DMS79 (cell line): ENCODE measurements around the gene PFKP.
"Not testable (repeated sequence)": the region's sequence is repeated elsewhere in the genome, so short reads cannot be mapped to it uniquely, and the experiment has no call there.

Experiments used
- DNase-seq: peaks from one replicate; lab custom pipeline; 2025; lab: John Stamatoyannopoulos, UW

Gene PFKP

DNA sequence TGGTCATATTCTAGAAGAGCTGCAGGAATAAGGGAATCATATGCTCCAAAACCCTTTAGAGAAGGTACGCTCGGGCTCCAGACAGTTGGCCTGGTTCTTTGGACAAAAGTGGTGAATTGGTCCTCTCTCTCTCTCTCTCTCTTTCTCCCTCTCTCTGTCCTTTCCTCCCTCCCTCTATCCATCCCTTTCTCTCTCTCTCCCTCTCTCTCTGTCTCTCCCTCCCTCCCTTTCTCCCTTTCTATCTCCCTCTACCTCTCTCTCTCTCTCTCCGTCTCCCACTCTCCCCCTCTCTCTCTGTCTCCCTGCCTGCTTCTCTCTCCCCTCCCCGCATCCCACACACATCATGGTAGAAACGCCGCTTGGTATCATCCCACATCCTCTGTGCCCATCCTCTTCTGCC, 19.8 kb upstream of the PFKP start:
- DNase-seq = no peak

- no peak for DNase-seq
Measured at GRCh38 chr10:3048119-3049019, 19.0 kb upstream of the PFKP start.

DNA sequence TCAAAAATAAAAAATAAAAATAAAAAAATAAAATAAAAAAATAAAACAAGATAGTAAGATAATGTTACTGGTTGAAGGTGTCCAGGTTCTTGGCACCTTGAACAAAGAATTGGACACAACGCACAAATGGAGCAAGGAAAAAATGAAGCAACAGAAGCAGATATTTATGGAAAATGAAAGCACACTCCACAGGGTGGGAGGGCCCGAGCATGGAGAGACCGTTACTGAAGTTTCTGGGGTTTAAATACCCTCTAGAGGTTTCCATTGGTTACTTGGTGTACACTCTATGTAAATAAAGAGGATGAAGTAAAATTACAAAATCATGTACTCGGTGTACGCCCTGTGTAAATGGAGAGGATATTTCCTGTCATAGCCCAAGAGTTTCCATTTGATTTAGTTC, 15.7 kb upstream of the PFKP start:
- DNase-seq = no peak

DNA sequence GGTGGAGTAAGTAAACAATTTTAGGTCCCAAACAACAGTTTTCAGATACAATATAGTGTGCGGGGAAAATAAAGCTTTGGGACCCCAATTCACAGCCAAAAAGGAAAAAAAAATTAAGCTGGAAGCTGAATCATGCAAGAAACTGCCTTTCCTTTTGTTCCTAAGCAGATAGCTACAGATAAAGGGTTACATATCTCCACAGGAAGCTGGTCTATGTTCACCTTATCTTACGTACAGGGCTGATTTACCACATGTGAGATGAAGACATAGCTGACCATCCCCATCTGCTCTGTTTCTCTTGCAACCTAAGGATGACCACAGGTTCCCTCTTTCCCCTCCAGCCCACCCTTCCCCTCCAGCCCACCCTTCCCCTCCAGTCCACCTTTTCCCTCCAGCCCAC, 14.2 kb upstream of the PFKP start:
- no peak for DNase-seq

DNA sequence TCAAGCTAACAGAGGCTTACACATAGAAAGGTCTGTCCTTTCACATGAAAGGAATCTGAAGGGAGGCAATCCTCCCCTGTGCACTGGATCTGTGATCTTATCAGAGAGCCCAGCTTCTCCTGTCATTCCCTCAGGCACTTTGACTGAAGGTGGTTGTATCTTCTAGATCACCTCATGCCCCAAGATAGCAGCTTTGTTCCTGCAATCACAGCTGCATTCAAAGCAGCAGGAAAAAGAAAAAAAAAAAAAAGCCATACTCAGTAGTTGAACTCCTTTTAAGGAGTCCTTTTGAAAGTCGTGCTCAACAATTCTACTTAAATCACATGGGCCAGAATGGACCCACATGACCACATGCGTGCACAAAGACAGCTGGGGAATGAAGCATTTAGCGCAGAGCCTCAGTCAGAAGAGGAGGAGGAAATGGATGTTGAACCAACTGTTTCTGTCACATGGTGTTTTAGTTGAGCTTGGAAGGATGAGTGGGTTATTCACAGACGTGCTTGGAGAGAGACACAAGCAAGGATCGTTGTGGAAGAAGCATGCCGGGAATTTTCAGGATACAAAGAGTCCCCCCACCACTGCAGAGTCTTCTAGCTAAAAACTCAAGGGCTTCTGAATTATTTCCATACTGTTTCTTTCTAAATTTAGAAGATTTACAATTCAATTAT, 13.0 kb upstream of the PFKP start:
- DNase-seq = no peak

- DNase-seq = no peak
Measured at GRCh38 chr10:3054851-3055199, 12.5 kb upstream of the PFKP start.

GRCh38 chr10:3056280-3057037, 10.9 kb upstream of the PFKP start:
- DNase-seq = no peak

- no peak for DNase-seq
Measured at GRCh38 chr10:3057946-3058345, 9.4 kb upstream of the PFKP start.

GRCh38 chr10:3059974-3060373, 7.4 kb upstream of the PFKP start:
- DNase-seq = no peak

GRCh38 chr10:3060481-3060889, 6.9 kb upstream of the PFKP start:
- DNase-seq = no peak

DNA sequence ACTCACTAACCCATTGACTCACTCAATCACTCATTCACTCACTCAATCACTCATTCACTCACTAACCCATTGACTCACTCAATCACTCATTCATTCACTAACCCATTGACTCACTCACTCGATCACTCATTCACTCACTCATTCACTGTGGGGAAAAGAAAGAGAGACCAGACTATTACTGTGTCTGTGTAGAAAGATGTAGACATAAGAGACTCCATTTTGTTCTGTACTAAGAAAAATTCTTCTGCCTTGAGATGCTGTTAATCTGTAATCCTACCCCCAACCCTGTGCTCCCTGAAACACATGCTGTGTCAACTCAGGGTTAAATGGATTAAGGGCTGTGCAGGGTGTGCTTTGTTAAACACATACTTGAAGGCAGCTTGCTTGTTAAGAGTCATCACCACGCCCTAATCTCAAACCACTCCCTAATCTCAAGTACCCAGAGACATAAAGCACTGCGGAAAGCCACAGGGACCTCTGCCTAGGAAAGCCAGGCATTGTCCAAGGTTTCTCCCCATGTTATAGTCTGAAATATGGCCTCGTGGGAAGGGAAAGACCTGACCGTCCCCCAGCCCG, 5.9 kb upstream of the PFKP start:
- DNase-seq = not testable (repeated sequence)

DNA sequence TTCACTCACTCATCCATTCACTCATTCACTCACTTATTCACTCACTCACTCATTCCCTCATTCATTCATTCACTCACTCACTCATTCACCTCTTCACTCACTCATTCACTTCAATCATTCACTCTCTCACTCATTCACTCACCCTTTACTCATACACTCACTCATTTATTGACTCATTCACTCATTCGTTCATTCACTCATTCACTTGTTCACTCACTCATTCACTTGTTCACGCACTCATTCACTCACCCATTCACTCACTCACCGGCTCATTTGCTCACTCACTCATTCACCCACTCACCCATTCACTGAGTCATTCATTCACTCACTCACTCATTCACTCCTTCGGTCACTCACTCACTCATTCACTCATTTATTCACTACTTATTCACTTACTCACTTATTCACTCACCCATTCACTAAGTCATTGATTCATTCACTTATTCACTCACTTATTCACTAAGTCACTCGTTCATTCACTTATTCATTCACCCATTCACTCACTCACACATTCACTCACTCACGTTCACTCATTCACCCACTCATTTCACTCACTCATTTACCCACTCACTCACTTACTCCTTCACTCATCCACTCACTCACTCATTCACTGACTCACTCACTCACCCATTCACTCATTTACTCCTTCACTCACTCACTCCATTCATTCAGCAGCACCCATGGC, 4.7 kb upstream of the PFKP start:
- DNase-seq = no peak

DNA sequence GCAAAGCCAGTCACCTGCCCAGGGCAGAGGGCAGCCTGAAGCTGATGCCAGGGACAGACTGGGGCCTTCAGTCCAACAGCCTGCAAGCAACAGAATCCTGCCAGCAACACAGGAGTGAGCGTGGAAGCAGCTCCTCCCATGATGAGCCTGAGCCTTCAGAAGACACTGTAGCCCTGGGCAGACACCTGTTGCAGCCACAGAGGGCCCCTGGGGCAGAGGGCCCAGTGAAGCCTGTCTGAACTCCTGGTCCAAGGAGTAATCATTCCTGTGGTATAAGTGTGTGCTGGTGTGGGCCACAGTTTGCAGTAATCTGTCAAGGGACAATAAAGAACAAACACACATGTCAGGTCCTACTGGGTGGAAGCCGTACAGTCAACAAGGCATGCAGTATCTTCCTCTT, 2.9 kb upstream of the PFKP start:
- DNase-seq = no peak

DNA sequence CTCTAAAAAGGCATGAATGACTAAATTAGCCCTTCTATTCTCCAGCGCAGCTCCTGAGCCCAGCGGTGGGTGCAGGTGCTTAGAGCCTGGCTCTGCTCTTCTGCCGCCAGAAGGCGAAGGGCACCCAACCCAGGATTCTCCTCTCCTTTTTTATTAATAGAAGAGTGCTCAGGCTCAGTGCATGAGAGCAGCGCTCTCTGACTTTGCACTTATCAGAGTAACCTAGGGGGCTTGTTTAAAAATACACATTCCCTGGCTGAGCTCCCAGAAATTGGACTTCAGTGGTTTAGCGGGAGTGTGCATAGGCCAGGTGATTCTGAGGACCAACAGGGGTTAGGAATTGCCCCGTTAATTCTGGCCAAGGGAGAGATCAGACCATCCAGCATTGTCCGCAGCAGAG, 1.7 kb upstream of the PFKP start:
- no peak for DNase-seq

DNA sequence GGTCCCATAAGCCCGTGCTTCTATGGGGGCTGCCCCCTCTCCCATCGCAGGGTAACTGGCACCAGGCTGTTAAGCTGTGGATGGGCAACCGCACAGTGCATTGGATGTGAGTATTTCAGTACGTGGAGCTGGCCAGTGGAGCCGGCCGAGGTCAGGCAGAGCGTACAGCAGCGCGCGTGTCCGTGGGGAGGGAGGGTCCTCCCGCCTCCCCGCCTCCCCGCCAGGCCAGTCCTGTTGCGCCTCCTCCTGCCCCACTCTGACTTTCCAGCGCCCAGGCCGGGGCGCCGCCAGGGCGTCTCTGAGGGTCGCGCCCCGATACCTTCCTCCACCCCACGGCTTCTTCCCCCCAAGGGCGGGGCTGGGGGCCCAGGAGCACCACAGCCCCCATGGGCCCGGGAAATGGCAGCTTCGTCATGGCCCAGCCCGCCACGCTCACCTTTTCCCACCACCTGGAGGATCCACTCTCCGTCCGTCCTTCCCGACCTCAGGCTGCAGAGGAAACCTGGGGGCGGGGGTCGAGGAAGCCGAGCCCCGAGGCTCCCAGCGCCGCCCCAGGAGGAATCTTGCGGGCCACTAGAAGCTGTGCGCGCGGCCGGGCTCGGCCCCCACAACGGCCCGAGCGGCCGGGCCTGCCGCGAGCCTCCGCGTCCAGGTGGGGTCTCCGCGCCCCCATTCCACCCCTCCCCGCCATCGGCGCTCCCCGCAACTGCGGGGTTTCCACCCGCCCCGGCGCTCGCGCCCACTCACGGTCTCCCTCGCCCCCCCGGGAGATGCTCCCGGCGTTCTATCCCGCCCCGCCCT, 831 bp upstream of the PFKP start:
- DNase-seq = no peak

- DNase-seq = no peak
Measured at GRCh38 chr10:3067859-3068179, 471 bp downstream of the PFKP start.

DNA sequence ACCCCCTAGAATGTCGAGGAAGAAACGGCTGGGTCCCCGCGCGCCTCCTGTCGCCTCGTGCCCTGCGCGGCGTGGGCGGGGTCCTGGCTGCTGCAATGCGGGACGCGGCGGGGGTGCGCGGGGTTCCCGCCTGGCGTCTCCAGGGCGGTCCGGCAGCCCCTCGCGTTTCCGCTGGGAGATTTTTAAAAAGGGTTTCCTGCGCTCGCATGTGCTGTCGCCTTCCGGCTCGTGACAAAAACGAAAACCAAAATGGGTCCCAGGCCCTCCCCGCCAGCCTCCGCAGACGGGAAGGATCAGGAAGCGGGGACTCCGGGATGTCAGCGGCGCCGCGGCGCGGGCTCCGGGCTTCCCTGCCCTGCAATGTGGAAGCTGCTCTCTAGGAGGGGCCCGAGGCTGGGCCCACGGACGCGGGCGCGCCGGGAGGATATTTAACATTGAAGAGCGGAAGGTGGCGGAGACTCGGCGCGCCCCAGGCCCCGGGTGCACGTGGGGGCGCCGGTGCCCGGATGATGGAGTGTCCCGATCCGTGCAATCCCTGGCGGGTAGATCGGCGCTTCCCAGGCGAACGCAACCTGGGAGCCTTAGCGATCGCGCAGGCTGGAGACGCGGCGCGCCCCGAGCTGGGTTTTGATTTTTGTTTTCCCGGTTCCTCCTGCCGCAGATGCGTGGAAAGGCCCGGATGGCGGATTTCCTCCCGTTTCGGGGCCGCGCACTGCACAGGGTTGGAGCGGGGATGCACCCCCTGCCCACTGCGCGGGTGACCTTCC, 1.0 kb downstream of the PFKP start:
- DNase-seq = no peak

GRCh38 chr10:3068968-3069737, 1.8 kb downstream of the PFKP start:
- no peak for DNase-seq

GRCh38 chr10:3069876-3070275, 2.5 kb downstream of the PFKP start:
- DNase-seq = no peak
